Measurements from ENCODE around the gene TMC2. TPM values are rescaled to one million over a fixed set of nuclear protein-coding genes. Genes with fewer than 3 reads are reported as not detected.

TMC2 gene
- total and polyA plus RNA-seq, 5 experiments from 2014 or later: not detected

DNA sequence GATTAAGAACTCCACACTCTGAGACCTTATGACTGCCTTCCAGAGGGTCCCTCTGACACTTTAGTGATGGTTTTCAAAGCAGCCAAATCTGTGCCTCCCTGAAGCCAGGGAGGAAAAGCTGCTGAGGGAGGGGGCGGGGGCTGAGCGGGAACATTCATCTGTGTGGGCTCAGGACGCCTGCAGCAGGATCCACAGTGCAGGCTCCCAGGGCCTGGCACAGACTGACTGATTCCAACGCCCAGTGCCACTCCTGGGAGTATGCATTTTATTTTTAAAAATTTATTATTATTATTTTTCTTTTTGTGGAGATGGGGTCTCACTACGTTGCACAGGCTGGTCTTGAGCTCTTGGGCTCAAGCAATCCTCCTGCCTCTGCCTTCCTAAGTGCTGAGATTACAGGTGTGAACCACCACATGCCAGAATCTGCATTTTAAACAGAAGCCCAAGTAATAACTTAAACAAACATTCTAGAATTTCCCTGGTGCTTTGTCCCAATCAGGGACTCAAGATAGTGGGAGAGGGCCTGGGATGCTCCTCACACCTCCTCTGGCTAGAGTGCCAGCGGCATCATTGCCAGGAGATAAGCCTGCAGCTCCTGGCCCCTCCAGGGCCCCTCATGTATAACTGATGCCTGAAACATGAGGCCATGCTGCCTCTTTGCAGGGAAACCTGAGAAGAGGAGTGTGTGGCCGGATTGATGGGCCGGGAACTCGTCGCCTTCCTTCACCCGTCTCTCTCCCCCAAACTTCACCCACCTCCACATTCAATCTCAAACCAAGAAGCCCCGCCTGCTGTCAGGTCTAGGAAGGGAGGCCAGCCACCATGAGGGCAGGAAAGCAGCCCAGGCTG lies 438 bp upstream of the TMC2 start:
- Mint-ChIP-seq H3K4me3 (no peak overlapping the region), H3K27me3 (peaks cover 13 to 43% (median 27%) of the 10 kb centered on the region in 5 donors), H3K36me3 (no peaks in the 10 kb centered on the region), H3K4me1 (no peaks in the 10 kb centered on the region), H3K9me3 (no peaks in the 10 kb centered on the region), H3K27ac (no peak overlapping the region)
- no peak for DNase-seq
- ATAC-seq: no peak
- POLR2A ChIA-PET: no interaction called here

DNA sequence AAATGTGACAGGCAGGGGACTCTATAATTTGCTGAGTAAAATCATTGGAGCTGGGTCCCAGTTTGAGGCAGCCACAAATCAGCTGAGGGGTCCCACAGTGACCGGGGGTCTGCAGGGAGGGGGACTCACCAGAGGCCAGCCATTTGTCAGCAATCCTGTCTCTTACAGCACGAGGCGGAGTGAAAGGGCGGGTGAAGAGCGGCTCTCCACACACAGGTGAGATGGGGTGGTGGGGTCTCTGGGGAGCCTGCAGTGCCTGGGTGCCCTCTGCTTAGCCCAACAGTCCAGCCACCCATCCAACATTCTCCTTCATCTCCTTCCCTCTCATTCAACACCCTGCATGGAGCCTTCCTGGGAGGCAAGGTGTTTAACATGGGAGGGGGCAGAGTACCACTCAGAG lies 728 bp downstream of the TMC2 start:
- Mint-ChIP-seq H3K27ac (no peak overlapping the region), H3K4me3 (no peak overlapping the region), H3K27me3 (peaks cover 14 to 53% (median 32%) of the 10 kb centered on the region in 5 donors), H3K36me3 (no peaks in the 10 kb centered on the region), H3K4me1 (no peaks in the 10 kb centered on the region), H3K9me3 (no peaks in the 10 kb centered on the region)
- DNase-seq (no peak), ATAC-seq (no peak)
- POLR2A ChIA-PET: no interaction called here

GRCh38 chr20:2538356-2538755 lies 2.0 kb downstream of the TMC2 start:
- Mint-ChIP-seq H3K4me3 (no peak overlapping the region), H3K4me1 (no peaks in the 10 kb centered on the region), H3K27ac (peak overlapping the region in 1 of 10 donors; percentile 34), H3K27me3 (peaks cover 14 to 53% (median 38%) of the 10 kb centered on the region in 5 donors), H3K36me3 (no peaks in the 10 kb centered on the region), H3K9me3 (no peaks in the 10 kb centered on the region)
- POLR2A ChIA-PET: no interaction called here
- DNase-seq (no peak), ATAC-seq (no peak)

DNA sequence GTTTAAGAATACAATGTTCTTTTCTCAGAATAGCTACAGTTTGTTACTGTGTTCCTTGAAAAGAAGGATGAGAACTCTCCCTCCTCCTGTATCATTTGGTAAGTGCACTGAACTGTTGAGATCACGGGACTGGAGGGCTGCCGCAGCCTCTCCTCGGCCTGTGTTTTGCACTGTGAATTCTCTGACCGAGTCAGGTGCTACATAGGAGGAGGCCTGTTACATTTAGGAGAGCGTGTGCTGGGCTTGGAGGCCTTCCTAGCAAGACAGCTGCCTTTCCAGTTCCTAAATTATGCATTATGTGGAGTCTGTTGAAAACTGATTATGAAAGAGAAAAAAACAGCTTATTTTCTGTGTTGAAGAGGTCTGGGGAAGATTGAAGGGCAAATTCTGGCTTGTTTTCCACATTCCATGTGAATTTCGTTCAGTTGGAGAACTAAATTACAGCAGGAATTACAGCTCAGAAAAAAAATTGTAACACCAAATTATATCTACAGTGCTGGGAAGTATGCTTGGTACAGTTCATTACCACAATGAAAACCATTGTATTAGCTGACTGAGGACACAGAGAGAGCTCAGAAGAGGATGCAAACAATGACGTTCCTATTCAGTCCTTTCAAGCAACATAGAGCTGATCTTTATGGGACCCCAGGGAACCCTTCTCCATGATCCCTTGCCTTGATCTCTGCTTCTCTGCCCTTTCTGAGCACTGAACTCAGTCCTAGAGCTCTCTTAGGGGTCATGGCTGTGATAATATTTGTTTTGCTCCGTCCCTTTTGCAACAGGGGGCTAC lies 2.8 kb downstream of the TMC2 start:
- no peak for ATAC-seq
- Mint-ChIP-seq H3K4me1 (no peaks in the 10 kb centered on the region), H3K9me3 (no peaks in the 10 kb centered on the region), H3K27me3 (peaks cover 16 to 54% (median 41%) of the 10 kb centered on the region in 5 donors), H3K36me3 (no peaks in the 10 kb centered on the region), H3K27ac (no peak overlapping the region), H3K4me3 (no peak overlapping the region)
- POLR2A ChIA-PET: interaction anchor here (1.1 kb wide), 1 partner anchor 15 kb away, joined by 3 read pairs; no protein-coding TSS in a partner anchor
- DNase-seq: no peak

- no peak for ATAC-seq
- H3K4me3 Mint-ChIP-seq: no peak overlapping the region
These were observed 5.6 kb downstream of the TMC2 start for GRCh38 chr20:2541940-2542339.

GRCh38 chr20:2542361-2542760 lies 6.0 kb downstream of the TMC2 start:
- no peaks in the 10 kb centered on the region for H3K9me3 Mint-ChIP-seq
- no peak overlapping the region for H3K4me3 Mint-ChIP-seq
- no peak overlapping the region for H3K27ac Mint-ChIP-seq
- no peaks in the 10 kb centered on the region for H3K4me1 Mint-ChIP-seq
- H3K36me3 Mint-ChIP-seq: no peaks in the 10 kb centered on the region
- DNase-seq: no peak
- no peak for ATAC-seq
- peaks cover 19 to 60% (median 46%) of the 10 kb centered on the region in 5 donors for H3K27me3 Mint-ChIP-seq
- POLR2A ChIA-PET: no interaction called here

More at GRCh38 chr20:2541940-2542339, 5.6 kb downstream of the TMC2 start:
- Mint-ChIP-seq H3K27ac (no peak overlapping the region), H3K9me3 (no peaks in the 10 kb centered on the region), H3K27me3 (peaks cover 20 to 65% (median 49%) of the 10 kb centered on the region in 5 donors), H3K36me3 (no peaks in the 10 kb centered on the region), H3K4me1 (no peaks in the 10 kb centered on the region)
- POLR2A ChIA-PET: no interaction called here
- no peak for DNase-seq

DNA sequence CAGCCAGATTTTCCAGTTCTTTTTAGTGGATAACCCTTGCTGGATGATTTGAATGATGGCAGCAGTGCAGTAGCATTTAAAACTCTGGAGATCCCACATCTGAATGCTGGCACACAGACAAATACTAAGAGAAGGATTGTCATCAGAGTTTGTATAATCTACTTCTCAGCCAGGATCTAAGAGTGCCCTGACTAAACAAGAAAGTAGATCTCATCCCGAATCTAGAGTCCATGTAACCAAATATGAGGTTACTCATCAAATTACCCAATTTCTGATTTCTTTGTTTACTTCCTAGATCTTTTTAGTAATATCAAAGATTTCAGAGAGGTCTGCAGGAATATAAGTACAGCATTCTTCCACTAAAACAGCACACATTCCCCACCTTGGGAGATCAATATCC lies 7.8 kb downstream of the TMC2 start:
- DNase-seq (no peak), ATAC-seq (no peak)
- Mint-ChIP-seq H3K27ac (no peak overlapping the region), H3K4me1 (no peaks in the 10 kb centered on the region), H3K4me3 (no peak overlapping the region), H3K27me3 (peaks cover 15 to 42% (median 33%) of the 10 kb centered on the region in 5 donors), H3K9me3 (no peaks in the 10 kb centered on the region), H3K36me3 (no peaks in the 10 kb centered on the region)
- POLR2A ChIA-PET: no interaction called here

DNA sequence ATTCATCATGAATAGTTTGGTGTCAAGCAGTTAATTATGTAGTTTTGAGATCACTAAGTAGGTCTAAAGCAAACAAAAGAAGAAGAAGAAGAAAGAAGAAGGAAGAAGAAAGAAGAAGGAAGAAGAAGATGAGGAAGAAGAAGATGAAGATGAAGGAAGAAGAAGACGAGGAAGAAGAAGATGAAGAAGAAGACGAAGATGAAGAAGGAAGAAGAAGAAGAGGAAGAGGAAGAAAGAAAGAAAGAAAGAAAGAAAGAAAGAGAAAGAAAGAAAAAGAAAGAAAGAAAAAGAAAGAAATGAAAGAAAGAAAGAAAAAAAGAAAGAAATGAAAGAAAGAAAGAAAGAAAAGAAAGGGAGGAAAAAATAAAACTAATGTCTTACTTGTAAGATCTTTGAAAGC lies 9.2 kb downstream of the TMC2 start:
- Mint-ChIP-seq H3K9me3 (no peaks in the 10 kb centered on the region), H3K4me1 (no peaks in the 10 kb centered on the region), H3K27ac (no peak overlapping the region), H3K36me3 (no peaks in the 10 kb centered on the region), H3K27me3 (peaks cover 12 to 41% (median 35%) of the 10 kb centered on the region in 5 donors), H3K4me3 (no peak overlapping the region)
- DNase-seq: no peak
- POLR2A ChIA-PET: no interaction called here
- no peak for ATAC-seq

DNA sequence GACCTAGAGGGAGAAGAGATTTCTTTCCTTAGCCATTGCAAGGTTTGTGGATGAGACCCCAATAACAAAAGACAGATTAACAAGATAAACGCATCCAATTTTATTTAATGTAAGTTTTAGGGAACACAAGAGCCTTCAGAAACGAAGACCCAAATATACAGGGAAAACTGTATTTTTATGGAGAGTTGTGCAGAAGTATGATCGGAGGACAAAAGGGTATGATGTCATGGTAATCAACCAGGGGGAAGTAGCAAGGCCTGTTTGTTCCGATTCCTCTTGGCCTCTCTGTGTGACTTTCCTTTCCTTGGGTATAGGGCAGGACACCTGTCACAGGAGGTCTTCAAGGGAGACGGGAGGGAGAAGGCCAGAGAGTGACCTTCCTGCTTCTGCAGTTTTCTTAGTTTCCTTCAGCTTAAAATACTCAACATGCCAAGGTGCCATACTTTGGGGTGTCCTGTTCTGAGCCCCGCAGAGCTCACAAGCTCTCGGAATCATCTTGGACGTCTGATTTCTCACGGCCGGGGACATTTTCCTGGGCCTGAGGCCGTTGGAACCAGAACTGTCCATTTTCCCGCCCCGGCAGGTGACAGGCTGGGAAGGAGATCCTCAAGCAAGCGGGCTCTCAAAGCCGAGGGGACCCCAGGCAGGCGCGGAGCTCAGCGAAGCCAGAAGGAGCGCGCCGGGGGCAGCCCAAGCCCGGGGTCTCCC lies 21.7 kb downstream of the TMC2 start:
- Mint-ChIP-seq H3K4me1 (peaks cover 0 to 5% (median 0%) of the 10 kb centered on the region in 4 donors), H3K27me3 (peaks cover 17 to 72% (median 53%) of the 10 kb centered on the region in 5 donors), H3K9me3 (no peaks in the 10 kb centered on the region), H3K36me3 (no peaks in the 10 kb centered on the region), H3K27ac (peak overlapping the region in 1 of 10 donors; percentile 59), H3K4me3 (peak overlapping the region in 7 of 10 donors; percentile 14 to 56 (median 39))
- DNase-seq: no peak
- ATAC-seq: no peak
- POLR2A ChIA-PET: no interaction called here

DNA sequence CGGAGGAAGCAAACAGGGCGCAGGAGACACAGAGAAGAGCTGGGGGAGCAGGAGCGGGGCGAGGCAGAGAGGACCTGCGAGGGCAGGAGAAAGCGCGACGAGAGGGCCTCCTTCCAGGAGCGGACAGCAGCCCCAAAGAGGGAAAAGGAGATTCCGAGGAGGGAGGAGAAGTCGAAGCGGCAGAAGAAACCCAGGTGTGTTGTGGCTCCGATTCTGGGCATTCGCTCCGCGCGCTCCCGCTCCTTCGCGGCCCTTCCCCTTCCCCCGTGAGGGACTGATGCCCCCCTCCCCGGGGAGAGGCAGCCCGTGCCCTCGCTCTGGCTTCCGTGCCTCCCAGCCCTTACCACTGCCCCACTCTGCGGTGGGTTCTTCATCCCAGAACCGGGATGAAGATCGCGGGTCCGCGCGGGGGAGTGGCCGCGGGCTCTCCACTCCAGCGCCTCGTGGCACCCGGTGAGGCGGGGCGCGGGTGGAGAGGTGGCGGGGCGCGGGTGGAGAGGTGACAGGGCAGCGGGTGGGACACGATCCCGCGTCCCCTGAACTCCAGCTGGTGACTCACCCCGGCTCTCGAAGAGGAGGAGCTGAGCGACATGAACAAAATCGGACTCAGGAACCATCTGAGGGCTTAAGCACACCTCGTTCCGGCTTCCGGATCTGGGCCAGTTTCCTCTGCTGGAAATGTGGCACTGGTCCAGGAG lies 22.4 kb downstream of the TMC2 start:
- Mint-ChIP-seq H3K4me1 (peaks cover 0 to 5% (median 0%) of the 10 kb centered on the region in 4 donors), H3K9me3 (no peaks in the 10 kb centered on the region), H3K27me3 (peaks cover 17 to 76% (median 51%) of the 10 kb centered on the region in 5 donors), H3K27ac (no peak overlapping the region), H3K4me3 (peak overlapping the region in 7 of 10 donors; percentile 14 to 56 (median 39)), H3K36me3 (no peaks in the 10 kb centered on the region)
- DNase-seq (no peak), ATAC-seq (peak in 1 of 2 donors; percentile 25)
- POLR2A ChIA-PET: no interaction called here

DNA sequence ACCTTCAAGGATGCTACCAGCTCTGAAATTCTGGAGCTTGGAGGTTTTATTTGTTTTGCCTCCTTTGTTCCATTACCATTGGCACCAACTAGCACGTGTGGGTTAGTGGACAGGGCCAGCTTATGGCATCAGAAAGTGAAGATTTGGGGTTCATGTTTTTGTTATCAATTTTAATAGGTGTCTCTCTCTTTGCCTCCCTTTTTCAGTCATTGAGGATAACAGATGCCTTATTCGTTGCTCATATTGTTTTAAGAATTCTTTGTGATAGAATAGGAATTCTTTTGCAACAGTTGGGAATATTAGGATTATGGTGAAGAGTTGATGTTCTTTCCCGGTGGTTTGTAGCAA lies 22.9 kb downstream of the TMC2 start:
- peak overlapping the region in 2 of 10 donors; percentile 22 to 25 for H3K4me3 Mint-ChIP-seq
- H3K36me3 Mint-ChIP-seq: no peaks in the 10 kb centered on the region
- H3K27ac Mint-ChIP-seq: no peak overlapping the region
- POLR2A ChIA-PET: no interaction called here
- H3K27me3 Mint-ChIP-seq: peaks cover 17 to 75% (median 48%) of the 10 kb centered on the region in 5 donors
- no peaks in the 10 kb centered on the region for H3K9me3 Mint-ChIP-seq
- peaks cover 0 to 5% (median 0%) of the 10 kb centered on the region in 4 donors for H3K4me1 Mint-ChIP-seq
- no peak for ATAC-seq
- DNase-seq: no peak

DNA sequence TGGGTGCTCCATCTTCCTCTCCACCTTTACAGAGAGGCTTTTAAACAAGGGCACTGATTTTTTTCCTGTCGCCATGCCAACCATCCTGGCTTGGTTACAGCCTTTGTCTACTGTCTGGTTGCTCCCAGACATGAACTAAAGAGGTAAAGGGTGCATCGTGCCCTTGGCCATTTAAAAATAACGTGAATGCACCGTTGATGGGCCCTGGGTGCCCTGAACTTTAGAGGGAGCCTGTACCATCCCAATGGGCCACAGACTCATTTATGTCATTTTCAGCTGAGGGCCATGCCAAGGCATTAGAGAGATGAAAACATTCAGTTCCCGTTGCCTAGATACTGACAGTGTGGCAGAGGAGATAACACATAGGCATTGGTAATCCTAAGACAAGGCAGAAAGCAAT lies 23.3 kb downstream of the TMC2 start:
- peaks cover 0 to 5% (median 0%) of the 10 kb centered on the region in 4 donors for H3K4me1 Mint-ChIP-seq
- H3K4me3 Mint-ChIP-seq: peak overlapping the region in 1 of 10 donors; percentile 22
- POLR2A ChIA-PET: no interaction called here
- ATAC-seq: no peak
- H3K27me3 Mint-ChIP-seq: peaks cover 18 to 75% (median 48%) of the 10 kb centered on the region in 5 donors
- no peaks in the 10 kb centered on the region for H3K36me3 Mint-ChIP-seq
- no peak overlapping the region for H3K27ac Mint-ChIP-seq
- no peak for DNase-seq
- H3K9me3 Mint-ChIP-seq: no peaks in the 10 kb centered on the region

Measured in naive thymus-derived CD8-positive, alpha-beta T cell (primary cell).